Smooth muscle cell (in vitro differentiated cells): Measurements from ENCODE around the gene TNXB. TPM values are rescaled to one million over a fixed set of nuclear protein-coding genes. Genes with fewer than 3 reads are reported as not detected.

Experiments
- DNase-seq: peaks from one replicate; lab custom pipeline; 2025; ENCODE audit not compliant: unreplicated experiment; lab: John Stamatoyannopoulos, UW
- H2AFZ ChIP-seq: fragments of 200-600 bp; sonication (generic); 2 replicates; pipeline ENCODE4 v1.6.0; 2016; ENCODE audit warnings: antibody characterized with exemption, low read depth, mild to moderate bottlenecking
- H3F3A ChIP-seq: fragments of 200-600 bp; sonication (generic); 2 replicates; pipeline ENCODE4 v1.6.0; 2017; ENCODE audit warnings: antibody characterized with exemption, low read depth
- H3K27ac ChIP-seq: fragments of 200-600 bp; sonication (generic); 2 replicates; pipeline ENCODE4 v1.5.1; 2016; ENCODE audit warnings: low read depth, mild to moderate bottlenecking
- H3K27me3 ChIP-seq: fragments of 200-600 bp; sonication (generic); 2 replicates; pipeline ENCODE4 v1.6.1; 2016; ENCODE audit warnings: low read depth, mild to moderate bottlenecking
- H3K36me3 ChIP-seq: fragments of 200-600 bp; sonication (generic); 2 replicates; pipeline ENCODE4 v1.5.1; 2016; ENCODE audit warnings: low read depth
- H3K4me1 ChIP-seq: fragments of 200-600 bp; sonication (generic); 2 replicates; pipeline ENCODE4 v1.5.1; 2016; ENCODE audit warnings: low read depth
- H3K4me2 ChIP-seq: fragments of 200-600 bp; sonication (generic); 2 replicates; pipeline ENCODE4 v1.6.0; 2016; ENCODE audit warnings: mild to moderate bottlenecking
- H3K4me3 ChIP-seq: fragments of 200-600 bp; sonication (generic); 2 replicates; pipeline ENCODE4 v1.5.1; 2016; ENCODE audit warnings: mild to moderate bottlenecking
- H3K79me2 ChIP-seq: fragments of 200-600 bp; sonication (generic); 2 replicates; pipeline ENCODE4 v1.6.0; 2016; ENCODE audit warnings: low read depth, mild to moderate bottlenecking
- H3K9ac ChIP-seq: fragments of 200-600 bp; sonication (generic); 2 replicates; pipeline ENCODE4 v1.6.0; 2016; ENCODE audit warnings: low read depth
- H3K9me3 ChIP-seq: fragments of 200-600 bp; sonication (generic); replicated peaks from 2 replicates; pipeline ENCODE4 v1.5.1; 2016; ENCODE audit warnings: low read depth
- H4K20me1 ChIP-seq: fragments of 200-600 bp; sonication (generic); 2 replicates; pipeline ENCODE4 v1.6.0; 2016; ENCODE audit warnings: low read depth
- CTCF ChIP-seq: fragments of 200-600 bp; sonication (generic); IDR thresholded peaks from 2 replicates; pipeline ENCODE4 v1.5.1; 2017; ENCODE audit warnings: borderline replicate concordance, mild to moderate bottlenecking, antibody characterized with exemption; ENCODE audit not compliant: insufficient read depth, poor library complexity, severe bottlenecking
- WGBS: methylation state at CpG from one replicate; pipeline ENCODE4 v1.1.7; 2016; ENCODE audit warnings: low lambda C conversion rate; 5-methylcytosine and 5-hydroxymethylcytosine counted together
- polyA plus RNA-seq: library from polyadenylated mRNA; unstranded; fragments of >200 nt; fragmentation: Nextera tagmentation; extraction: Ambion mirVana; gene quantifications from 2 replicates; pipeline ENCODE4 v1.2.1, GENCODE V29; 2016
- total RNA-seq: library from RNA; depleted of rRNA; stranded (reverse); fragments of >200 nt; gene quantifications from 2 replicates; pipeline ENCODE4 v1.2.3, GENCODE V29; 2014

The TNXB gene
- total and polyA plus RNA-seq, 2 experiments from 2014 or later: 1.1 TPM

- Histone ChIP-seq H3K36me3 (no peaks in the 10 kb centered on the region), H4K20me1 (no peaks in the 10 kb centered on the region), H3K9me3 (no peaks in the 10 kb centered on the region), H3K4me3 (no peak overlapping the region), H3K4me1 (no peaks in the 10 kb centered on the region), H3F3A (no peaks in the 10 kb centered on the region), H3K27me3 (no peaks in the 10 kb centered on the region), H3K4me2 (no peak overlapping the region), H2AFZ (no peak overlapping the region), H3K27ac (no peak overlapping the region), H3K79me2 (no peaks in the 10 kb centered on the region), H3K9ac (no peak overlapping the region)
- no peak for TF ChIP-seq CTCF
- no peak for DNase-seq
- WGBS: 90% methylated on average over 14 of the region's 14 CpGs
Observed at GRCh38 chr6:32064706-32065105, 44.4 kb downstream of the TNXB start.

DNA sequence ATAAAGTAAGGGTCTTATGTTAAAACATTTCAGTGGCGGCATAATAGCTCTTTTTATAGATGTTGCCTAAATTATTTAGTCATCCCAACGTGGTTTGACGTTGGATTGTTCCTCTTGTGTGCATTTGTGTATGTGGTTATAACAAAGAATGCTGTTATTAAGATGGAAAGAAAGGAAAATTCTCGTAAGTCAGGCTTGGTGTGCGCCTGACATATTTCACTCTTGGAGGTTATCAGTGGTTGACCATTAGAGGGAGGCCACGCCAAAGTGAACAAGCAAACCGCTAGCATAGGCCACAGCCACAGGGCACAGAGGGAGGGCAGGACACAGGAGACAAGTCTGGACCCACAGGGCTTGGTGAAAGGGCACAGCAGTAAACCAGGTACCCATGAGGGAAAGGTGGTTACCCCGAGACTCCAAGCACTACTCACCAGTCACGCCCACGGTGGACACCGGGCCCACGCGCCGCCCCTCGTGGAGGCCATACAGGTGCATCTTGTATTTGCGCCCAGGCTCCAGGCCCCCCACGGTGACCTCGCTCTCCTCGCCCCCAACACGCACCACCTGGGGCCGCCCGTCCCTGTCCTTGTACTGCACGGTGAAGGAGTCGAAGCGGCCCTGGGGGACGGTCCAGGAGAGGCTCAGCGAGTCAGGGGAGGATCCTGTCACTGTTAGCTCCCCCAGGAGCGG lies 48.0 kb downstream of the TNXB start:
- DNase-seq: no peak
- H3K36me3 ChIP-seq: no peaks in the 10 kb centered on the region
- H3K27ac ChIP-seq: no peak overlapping the region
- no peak overlapping the region for H2AFZ ChIP-seq
- no peak overlapping the region for H3K9ac ChIP-seq
- no peak overlapping the region for H3K4me3 ChIP-seq
- 94% methylated on average over 27 of the region's 28 CpGs for WGBS
- H3K9me3 ChIP-seq: no peaks in the 10 kb centered on the region
- H3K4me2 ChIP-seq: no peak overlapping the region
- no peaks in the 10 kb centered on the region for H3K4me1 ChIP-seq
- no peaks in the 10 kb centered on the region for H4K20me1 ChIP-seq
- no peaks in the 10 kb centered on the region for H3K79me2 ChIP-seq
- no peaks in the 10 kb centered on the region for H3F3A ChIP-seq
- no peaks in the 10 kb centered on the region for H3K27me3 ChIP-seq
- no peak for TF ChIP-seq CTCF

- Histone ChIP-seq H3F3A (no peaks in the 10 kb centered on the region), H3K27me3 (no peaks in the 10 kb centered on the region), H3K4me1 (no peaks in the 10 kb centered on the region), H3K9me3 (no peaks in the 10 kb centered on the region), H4K20me1 (no peaks in the 10 kb centered on the region), H2AFZ (no peak overlapping the region), H3K9ac (no peak overlapping the region), H3K79me2 (no peaks in the 10 kb centered on the region), H3K4me3 (no peak overlapping the region), H3K36me3 (no peaks in the 10 kb centered on the region), H3K27ac (no peak overlapping the region), H3K4me2 (no peak overlapping the region)
- TF ChIP-seq CTCF: no peak
- no peak for DNase-seq
- 93% methylated on average over 11 of the region's 11 CpGs for WGBS
Observed at GRCh38 chr6:32058511-32058963, 50.6 kb downstream of the TNXB start.

DNA sequence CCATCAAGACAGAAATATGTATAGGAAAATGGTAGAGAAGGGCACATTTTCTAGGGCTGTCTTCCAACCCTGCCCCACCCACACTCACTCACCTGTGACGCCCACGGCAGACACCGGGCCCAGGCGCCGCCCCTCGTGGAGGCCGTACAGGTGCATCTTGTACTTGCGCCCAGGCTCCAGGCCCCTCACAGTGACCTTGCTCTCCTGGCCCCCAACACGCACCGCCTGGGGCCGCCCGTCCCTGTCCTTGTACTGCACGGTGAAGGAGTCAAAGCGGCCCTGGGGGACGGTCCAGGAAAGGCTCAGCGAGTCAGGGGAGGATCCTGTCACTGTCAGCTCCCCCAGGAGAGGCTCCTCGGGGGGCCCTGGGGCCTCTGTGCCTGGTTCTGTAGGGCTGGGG lies 51.2 kb downstream of the TNXB start:
- Histone ChIP-seq H3K36me3 (no peaks in the 10 kb centered on the region), H3K4me1 (no peaks in the 10 kb centered on the region), H3K79me2 (no peaks in the 10 kb centered on the region), H3K9me3 (no peaks in the 10 kb centered on the region), H4K20me1 (no peaks in the 10 kb centered on the region), H3K27me3 (no peaks in the 10 kb centered on the region), H3K27ac (no peak overlapping the region), H3K9ac (no peak overlapping the region), H2AFZ (no peak overlapping the region), H3K4me2 (no peak overlapping the region), H3F3A (no peaks in the 10 kb centered on the region), H3K4me3 (no peak overlapping the region)
- WGBS: 91% methylated on average over 17 of the region's 17 CpGs
- TF ChIP-seq CTCF: no peak
- DNase-seq: no peak
